Motor neuron (in vitro differentiated cells): ENCODE results near the gene PSMG2. TPM values are rescaled to one million over a fixed set of nuclear protein-coding genes. Genes with fewer than 3 reads are reported as not detected.

Experiments used
- ATAC-seq, 8 experiments: fragments of 200-7000 bp; cut with Tn5 transposase; replicated peaks in 6 of 8; 2 replicates each; pipeline ENCODE4 v1.8.0; 2021; ENCODE audit warnings: mild to moderate bottlenecking in 8 of 8, moderate library complexity in 8 of 8
- H3K27ac ChIP-seq, 2 donors: fragments of 250-450 bp; sonication (Bioruptor Pico); 2 replicates each; pipeline ENCODE4 v1.9.0; 2021; ENCODE audit warnings: antibody characterized with exemption in 2 of 2, mild to moderate bottlenecking in 2 of 2, moderate library complexity in 1 of 2
- H3K4me1 ChIP-seq, 2 donors: fragments of 250-450 bp; sonication (Bioruptor Pico); replicated peaks in 1 of 2; 2 replicates each; pipeline ENCODE4 v1.6.1; 2021; ENCODE audit warnings: antibody characterized with exemption in 2 of 2, mild to moderate bottlenecking in 2 of 2, moderate library complexity in 1 of 2
- H3K4me3 ChIP-seq, 5 donors: fragments of 250-450 bp; sonication (Bioruptor Pico); 2 replicates each; pipeline ENCODE4 v1.9.0; 2021; ENCODE audit warnings: antibody characterized with exemption in 5 of 5, mild to moderate bottlenecking in 5 of 5, moderate library complexity in 4 of 5
- WGBS, 10 experiments: fragments of 450-650 bp; shearing (Covaris generic); methylation state at CpG; one replicate each; pipeline ENCODE4 v1.0.0; 2022; 5-methylcytosine and 5-hydroxymethylcytosine counted together
- in situ Hi-C, 9 experiments: fragments of 400-800 bp; cut with MboI; loops; one replicate each; pipeline ENCODE4 v1.15.0; 2021; ENCODE audit warnings: low sequenced_read_pairs in 9 of 9, low pct_unique_long_range_greater_than_20kb in 2 of 9; ENCODE audit not compliant: unreplicated experiment in 9 of 9
- total RNA-seq, 8 experiments: library from RNA; unstranded; fragments of 300-600 nt; gene quantifications; 2 replicates each; pipeline versions ENCODE4 v1.2.3 to v1.2.4, GENCODE V29; 2022

Gene PSMG2
- total RNA-seq: 10 to 100 TPM; 50.4 to 82.0 (median 65.2) TPM

- H3K4me1 ChIP-seq: peaks cover 12 to 20% of the 10 kb centered on the region in 2 donors
- in situ Hi-C loops: loop anchor here in 1 of 9 experiments (25.0 kb wide), 1 partner anchor 235 kb away; the partner anchor contains the start of gene SEH1L
- ATAC-seq: peak; percentile 86 to 96 (median 94)
- WGBS, 10 experiments: 0 to 3% (median 1%) methylated on average over 5 to 14 of the region's 89 CpGs; no CpG with 5 or more reads in 5 of the 10 experiments
- peak within 1 kb of the TSS; percentile 100 for H3K27ac ChIP-seq
- H3K4me3 ChIP-seq: peak within 1 kb of the TSS; percentile 92 to 100 (median 94)
Measured at GRCh38 chr18:12702221-12703095, at the start of gene PSMG2, which contains the start of gene CEP76. PSMG2 (plus strand) TSS chr18:12703042; CDS start chr18:12703108, 66 bp downstream. CEP76 (minus strand) TSS chr18:12702723; CDS start chr18:12702548, 175 bp downstream.

- WGBS, 10 experiments: 67 to 100% (median 92%) methylated on average over 1 of the region's 1 CpG; no CpG with 5 or more reads in 1 of the 10 experiments
- no peak overlapping the region for H3K27ac ChIP-seq
- no peak overlapping the region for H3K4me3 ChIP-seq
- in situ Hi-C loops: loop anchor here (10.0 to 25.0 kb wide), 3 partner anchors 250 to 270 kb away; partner anchors contain the start of genes AFG3L2 (in 6 of the 9) and PRELID3A (in 2 of the 9)
- peaks cover 20 to 26% of the 10 kb centered on the region in 2 donors for H3K4me1 ChIP-seq
- no peak for ATAC-seq
Measured at GRCh38 chr18:12654971-12655370, 47.9 kb upstream of the PSMG2 start.

GRCh38 chr18:12656605-12656937, 46.3 kb upstream of the PSMG2 start:
- in situ Hi-C loops: loop anchor here (10.0 to 25.0 kb wide), 3 partner anchors 252 to 272 kb away; partner anchors contain the start of genes AFG3L2 (in 6 of the 9) and PRELID3A (in 2 of the 9)
- peak overlapping the region; percentile 88 to 89 for H3K27ac ChIP-seq
- peak overlapping the region; percentile 69 to 91 (median 82) for H3K4me3 ChIP-seq
- no peak for ATAC-seq
- 0 to 6% (median 0%) methylated on average over 1 to 3 of the region's 3 CpGs; no CpG with 5 or more reads in 1 of the 10 experiments for WGBS, 10 experiments
- H3K4me1 ChIP-seq: peaks cover 20 to 27% of the 10 kb centered on the region in 2 donors

GRCh38 chr18:12656938-12657683, 45.7 kb upstream of the PSMG2 start:
- in situ Hi-C loops: loop anchor here (10.0 to 25.0 kb wide), 3 partner anchors 252 to 272 kb away; partner anchors contain the start of genes AFG3L2 (in 6 of the 9) and PRELID3A (in 2 of the 9)
- WGBS, 10 experiments: 0 to 10% (median 0%) methylated on average over 1 to 12 of the region's 89 CpGs; no CpG with 5 or more reads in 3 of the 10 experiments
- peak; percentile 50 to 77 (median 58) for ATAC-seq
- Histone ChIP-seq H3K4me1 (peaks cover 20 to 22% of the 10 kb centered on the region in 2 donors), H3K4me3 (peak overlapping the region; percentile 69 to 91 (median 82)), H3K27ac (peak overlapping the region; percentile 88 to 89)

GRCh38 chr18:12657684-12658425, 45.0 kb upstream of the PSMG2 start, which contains the start of gene SPIRE1:
SPIRE1 (minus strand) TSS chr18:12658107; CDS start chr18:12657866, 241 bp downstream.
- in situ Hi-C loops: loop anchor here (10.0 to 25.0 kb wide), 3 partner anchors 253 to 273 kb away; partner anchors contain the start of genes AFG3L2 (in 6 of the 9) and PRELID3A (in 2 of the 9)
- Histone ChIP-seq H3K4me1 (peaks cover 14 to 15% of the 10 kb centered on the region in 2 donors), H3K4me3 (peak within 1 kb of the TSS; percentile 69 to 91 (median 82)), H3K27ac (peak within 1 kb of the TSS; percentile 88 to 89)
- 0 to 4% (median 0%) methylated on average over 1 to 11 of the region's 112 CpGs; no CpG with 5 or more reads in 7 of the 10 experiments for WGBS, 10 experiments
- peak; percentile 70 to 90 (median 88) for ATAC-seq

- WGBS, 10 experiments: 4 to 80% (median 29%) methylated on average over 2 to 18 of the region's 42 CpGs; no CpG with 5 or more reads in 1 of the 10 experiments
- Histone ChIP-seq H3K4me3 (peak overlapping the region; percentile 69 to 91 (median 82)), H3K27ac (peak overlapping the region; percentile 88 to 89), H3K4me1 (peaks cover 10 to 12% of the 10 kb centered on the region in 2 donors)
- ATAC-seq: peak in 2 of 8 experiments; percentile 11 to 29
- in situ Hi-C loops: loop anchor here (10.0 to 25.0 kb wide), 3 partner anchors 254 to 274 kb away; partner anchors contain the start of genes AFG3L2 (in 6 of the 9) and PRELID3A (in 2 of the 9)
Measured at GRCh38 chr18:12658426-12659138, 44.3 kb upstream of the PSMG2 start.

GRCh38 chr18:12659904-12660605, 42.8 kb upstream of the PSMG2 start:
- in situ Hi-C loops: loop anchor here (10.0 to 25.0 kb wide), 3 partner anchors 255 to 275 kb away; partner anchors contain the start of genes AFG3L2 (in 6 of the 9) and PRELID3A (in 2 of the 9)
- Histone ChIP-seq H3K4me1 (peaks cover 10 to 12% of the 10 kb centered on the region in 2 donors), H3K4me3 (no peak overlapping the region), H3K27ac (no peak overlapping the region)
- ATAC-seq: no peak
- WGBS, 10 experiments: 57 to 88% (median 78%) methylated on average over 3 to 9 of the region's 9 CpGs; no CpG with 5 or more reads in 2 of the 10 experiments

- Histone ChIP-seq H3K27ac (no peak overlapping the region), H3K4me3 (no peak overlapping the region), H3K4me1 (no peaks in the 10 kb centered on the region)
- 79 to 100% (median 95%) methylated on average over 1 to 5 of the region's 5 CpGs; no CpG with 5 or more reads in 3 of the 10 experiments for WGBS, 10 experiments
- in situ Hi-C loops: loop anchor here in 6 of 9 experiments (25.0 kb wide), 1 partner anchor 281 kb away; the partner anchor contains the start of gene AFG3L2 (in 6 of the 6)
- no peak for ATAC-seq
Measured at GRCh38 chr18:12668041-12668440, 34.8 kb upstream of the PSMG2 start.

- in situ Hi-C loops: no loop called here
- peak; percentile 30 to 100 (median 62) for ATAC-seq
- Histone ChIP-seq H3K4me3 (no peak overlapping the region), H3K27ac (peak overlapping the region in 1 of 2 donors; percentile 2), H3K4me1 (no peaks in the 10 kb centered on the region)
- 0 to 93% (median 59%) methylated on average over 1 to 7 of the region's 8 CpGs for WGBS, 10 experiments
Measured at GRCh38 chr18:12679183-12679786, 23.6 kb upstream of the PSMG2 start.

GRCh38 chr18:12686100-12686499, 16.7 kb upstream of the PSMG2 start:
- in situ Hi-C loops: no loop called here
- whole genome bisulfite sequencing, 10 experiments: 0 to 100% (median 75%) methylated on average over 1 to 3 of the region's 3 CpGs; no CpG with 5 or more reads in 3 of the 10 experiments
- peak in 4 of 8 experiments; percentile 46 to 82 (median 54) for ATAC-seq
- no peak overlapping the region for H3K4me3 ChIP-seq
- no peak overlapping the region for H3K27ac ChIP-seq
- H3K4me1 ChIP-seq: no peaks in the 10 kb centered on the region
